ENCODE measurements around the gene IMMP2L. TPM values are rescaled to one million over a fixed set of nuclear protein-coding genes. Genes with fewer than 3 reads are reported as not detected.
"Not testable (repeated sequence)": the region's sequence is repeated elsewhere in the genome, so short reads cannot be mapped to it uniquely, and the experiment has no call there.

Gene IMMP2L
- 13.9 TPM for polyA plus RNA-seq (2013, experiment 1 of 4)
- 9.9 TPM for polyA plus RNA-seq (2013, experiment 2 of 4)
- 9.6 TPM for polyA plus RNA-seq (2013, experiment 3 of 4)
- polyA plus RNA-seq (2013, experiment 4 of 4): 15.4 TPM

GRCh38 chr7:111561904-111562732 lies at the start of gene IMMP2L:
Gene IMMP2L, minus strand, starts transcription at chr7:111562492.
- Histone ChIP-seq H3K27ac (ENCODE audit: insufficient read depth, low read depth, low read length, poor library complexity, severe bottlenecking) (peak within 1 kb of the TSS; percentile 58), H3K36me3 (ENCODE audit: control insufficient read depth, insufficient read depth, low read length) (no peaks in the 10 kb centered on the region), H3K9me3 (ENCODE audit: control insufficient read depth, low read length) (no peaks in the 10 kb centered on the region), H3K4me3 (ENCODE audit: insufficient read depth, low read depth, low read length) (peak within 1 kb of the TSS; percentile 72), H3K4me1 (ENCODE audit: control insufficient read depth, insufficient read depth, low read length) (peaks cover 14% of the 10 kb centered on the region), H3K27me3 (ENCODE audit: control insufficient read depth, insufficient read depth, low read length, poor library complexity, severe bottlenecking) (no peaks in the 10 kb centered on the region)
- 1 to 2% methylated on average over 83 to 84 of the region's 84 CpGs for WGBS, 2 experiments

GRCh38 chr7:111609483-111610254 lies 47.4 kb upstream of the IMMP2L start:
- not testable (repeated sequence) for H3K4me3 ChIP-seq (ENCODE audit: insufficient read depth, low read depth, low read length); H3K36me3 ChIP-seq (ENCODE audit: control insufficient read depth, insufficient read depth, low read length); H3K27me3 ChIP-seq (ENCODE audit: control insufficient read depth, insufficient read depth, low read length, poor library complexity, severe bottlenecking); H3K9me3 ChIP-seq (ENCODE audit: control insufficient read depth, low read length); H3K27ac ChIP-seq (ENCODE audit: insufficient read depth, low read depth, low read length, poor library complexity, severe bottlenecking); H3K4me1 ChIP-seq (ENCODE audit: control insufficient read depth, insufficient read depth, low read length)
- 94 to 95% methylated on average over 48 to 52 of the region's 58 CpGs for WGBS, 2 experiments

DNA sequence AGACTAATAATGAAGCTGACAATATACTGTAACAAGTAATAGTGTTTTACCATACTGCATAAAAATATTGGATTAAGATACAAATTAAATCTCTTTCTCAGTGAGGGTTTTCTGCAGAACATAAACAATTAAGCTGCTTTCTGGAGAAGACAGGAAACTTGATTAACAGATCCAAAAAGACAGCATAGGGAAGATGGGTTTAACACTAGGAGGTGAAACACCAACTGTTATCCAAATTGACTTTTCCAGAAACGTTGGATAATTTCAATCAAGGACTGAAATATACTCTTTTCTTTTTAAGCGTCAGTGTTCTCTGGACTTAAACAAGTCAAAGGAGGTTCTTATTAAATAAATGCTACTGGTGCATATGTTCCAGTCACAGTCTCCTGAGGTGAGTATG lies 45.3 kb upstream of the IMMP2L start:
- WGBS, 2 experiments: 79 to 92% methylated on average over 2 of the region's 2 CpGs
- no peak overlapping the region for H3K27ac ChIP-seq (ENCODE audit: insufficient read depth, low read depth, low read length, poor library complexity, severe bottlenecking)

GRCh38 chr7:111605246-111605645 lies 43.0 kb upstream of the IMMP2L start:
- H3K27ac ChIP-seq (ENCODE audit: insufficient read depth, low read depth, low read length, poor library complexity, severe bottlenecking): no peak overlapping the region
- 100% methylated on average over 1 of the region's 1 CpG for WGBS, 2 experiments

More for the DNA sequence above, 45.3 kb upstream of the IMMP2L start:
- H3K9me3 ChIP-seq (ENCODE audit: control insufficient read depth, low read length): no peaks in the 10 kb centered on the region
- no peaks in the 10 kb centered on the region for H3K27me3 ChIP-seq (ENCODE audit: control insufficient read depth, insufficient read depth, low read length, poor library complexity, severe bottlenecking)
- H3K36me3 ChIP-seq (ENCODE audit: control insufficient read depth, insufficient read depth, low read length): no peaks in the 10 kb centered on the region
- H3K4me1 ChIP-seq (ENCODE audit: control insufficient read depth, insufficient read depth, low read length): no peaks in the 10 kb centered on the region
- H3K4me3 ChIP-seq (ENCODE audit: insufficient read depth, low read depth, low read length): no peak overlapping the region

GRCh38 chr7:111600091-111600490 lies 37.8 kb upstream of the IMMP2L start:
- Histone ChIP-seq H3K36me3 (ENCODE audit: control insufficient read depth, insufficient read depth, low read length) (no peaks in the 10 kb centered on the region), H3K27ac (ENCODE audit: insufficient read depth, low read depth, low read length, poor library complexity, severe bottlenecking) (no peak overlapping the region), H3K4me1 (ENCODE audit: control insufficient read depth, insufficient read depth, low read length) (no peaks in the 10 kb centered on the region), H3K4me3 (ENCODE audit: insufficient read depth, low read depth, low read length) (no peak overlapping the region), H3K27me3 (ENCODE audit: control insufficient read depth, insufficient read depth, low read length, poor library complexity, severe bottlenecking) (no peaks in the 10 kb centered on the region), H3K9me3 (ENCODE audit: control insufficient read depth, low read length) (no peaks in the 10 kb centered on the region)
- 90 to 100% methylated on average over 1 of the region's 1 CpG for WGBS, 2 experiments

More at GRCh38 chr7:111605246-111605645, 43.0 kb upstream of the IMMP2L start:
- no peaks in the 10 kb centered on the region for H3K36me3 ChIP-seq (ENCODE audit: control insufficient read depth, insufficient read depth, low read length)
- no peaks in the 10 kb centered on the region for H3K4me1 ChIP-seq (ENCODE audit: control insufficient read depth, insufficient read depth, low read length)
- H3K9me3 ChIP-seq (ENCODE audit: control insufficient read depth, low read length): no peaks in the 10 kb centered on the region
- no peaks in the 10 kb centered on the region for H3K27me3 ChIP-seq (ENCODE audit: control insufficient read depth, insufficient read depth, low read length, poor library complexity, severe bottlenecking)
- no peak overlapping the region for H3K4me3 ChIP-seq (ENCODE audit: insufficient read depth, low read depth, low read length)

DNA sequence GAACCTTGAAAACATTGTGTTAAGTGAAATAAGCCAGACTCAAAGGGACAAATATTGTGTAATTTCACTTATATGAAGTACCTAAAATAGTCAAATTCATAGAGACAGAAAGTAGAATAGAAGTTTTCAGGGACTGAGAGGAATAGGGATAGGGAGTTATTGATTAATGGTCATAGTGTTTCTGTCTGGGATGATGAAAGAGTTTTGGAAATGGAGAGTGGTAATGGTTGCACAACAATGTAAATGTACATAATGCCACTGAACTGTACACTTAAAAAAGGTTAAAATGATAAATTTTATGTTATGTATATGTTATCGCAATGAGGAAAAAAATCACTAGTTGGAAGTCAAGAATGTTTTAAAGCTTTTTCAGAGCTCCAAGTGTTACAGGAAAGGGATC lies 33.5 kb upstream of the IMMP2L start:
- WGBS, 2 experiments: 85 to 88% methylated on average over 1 of the region's 1 CpG
- Histone ChIP-seq H3K27ac (ENCODE audit: insufficient read depth, low read depth, low read length, poor library complexity, severe bottlenecking) (no peak overlapping the region), H3K9me3 (ENCODE audit: control insufficient read depth, low read length) (no peaks in the 10 kb centered on the region), H3K36me3 (ENCODE audit: control insufficient read depth, insufficient read depth, low read length) (no peaks in the 10 kb centered on the region), H3K27me3 (ENCODE audit: control insufficient read depth, insufficient read depth, low read length, poor library complexity, severe bottlenecking) (no peaks in the 10 kb centered on the region), H3K4me3 (ENCODE audit: insufficient read depth, low read depth, low read length) (no peak overlapping the region), H3K4me1 (ENCODE audit: control insufficient read depth, insufficient read depth, low read length) (no peaks in the 10 kb centered on the region)

DNA sequence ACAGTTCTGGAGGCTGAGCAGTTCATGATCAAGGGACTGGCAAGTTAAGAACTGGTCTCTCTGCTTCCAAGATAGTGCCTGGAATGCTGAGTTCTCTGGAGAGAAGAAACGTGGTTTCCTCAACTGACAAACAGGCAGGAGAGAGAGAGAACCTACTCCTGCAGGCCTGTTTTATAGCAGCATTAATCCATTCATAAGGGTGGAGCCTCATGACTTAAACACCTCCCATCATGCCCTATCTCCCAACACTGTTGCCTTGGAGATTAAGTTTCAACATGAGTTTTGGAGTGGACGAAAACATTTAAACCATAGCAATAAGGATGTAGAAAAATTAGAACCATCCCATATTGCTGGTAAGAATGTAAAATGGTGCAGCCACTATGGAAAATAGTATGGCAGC lies 32.3 kb upstream of the IMMP2L start:
- Histone ChIP-seq H3K4me3 (ENCODE audit: insufficient read depth, low read depth, low read length) (no peak overlapping the region), H3K9me3 (ENCODE audit: control insufficient read depth, low read length) (no peaks in the 10 kb centered on the region), H3K27me3 (ENCODE audit: control insufficient read depth, insufficient read depth, low read length, poor library complexity, severe bottlenecking) (no peaks in the 10 kb centered on the region), H3K27ac (ENCODE audit: insufficient read depth, low read depth, low read length, poor library complexity, severe bottlenecking) (no peak overlapping the region), H3K4me1 (ENCODE audit: control insufficient read depth, insufficient read depth, low read length) (no peaks in the 10 kb centered on the region), H3K36me3 (ENCODE audit: control insufficient read depth, insufficient read depth, low read length) (no peaks in the 10 kb centered on the region)
- WGBS, 2 experiments: 73 to 80% methylated on average over 1 to 2 of the region's 2 CpGs

DNA sequence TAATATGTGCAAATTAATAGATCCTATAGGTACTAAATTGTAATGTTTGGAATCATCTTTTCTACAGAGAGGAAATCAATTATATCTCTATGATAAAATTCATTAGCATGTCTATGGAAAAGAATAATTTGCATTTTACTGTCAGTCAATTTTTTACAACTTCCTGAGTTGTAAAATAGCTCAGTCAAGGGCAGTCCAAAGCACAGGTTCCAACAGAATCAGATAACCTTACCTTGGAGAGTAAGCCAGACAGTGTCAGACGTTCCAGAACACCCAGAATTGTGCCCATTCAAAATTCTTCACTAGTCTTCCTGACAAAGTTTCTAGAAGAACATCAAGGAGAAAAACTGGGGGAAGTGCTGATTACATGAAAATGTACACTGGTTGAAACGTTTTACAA lies 31.1 kb upstream of the IMMP2L start:
- H3K27me3 ChIP-seq (ENCODE audit: control insufficient read depth, insufficient read depth, low read length, poor library complexity, severe bottlenecking): no peaks in the 10 kb centered on the region
- 76 to 100% methylated on average over 1 of the region's 2 CpGs for WGBS, 2 experiments

GRCh38 chr7:111588065-111588433 lies 25.8 kb upstream of the IMMP2L start:
- H3K36me3 ChIP-seq (ENCODE audit: control insufficient read depth, insufficient read depth, low read length): no peaks in the 10 kb centered on the region
- 89 to 97% methylated on average over 3 of the region's 3 CpGs for WGBS, 2 experiments
- no peaks in the 10 kb centered on the region for H3K27me3 ChIP-seq (ENCODE audit: control insufficient read depth, insufficient read depth, low read length, poor library complexity, severe bottlenecking)
- no peaks in the 10 kb centered on the region for H3K9me3 ChIP-seq (ENCODE audit: control insufficient read depth, low read length)
- H3K4me3 ChIP-seq (ENCODE audit: insufficient read depth, low read depth, low read length): no peak overlapping the region
- H3K27ac ChIP-seq (ENCODE audit: insufficient read depth, low read depth, low read length, poor library complexity, severe bottlenecking): no peak overlapping the region
- no peaks in the 10 kb centered on the region for H3K4me1 ChIP-seq (ENCODE audit: control insufficient read depth, insufficient read depth, low read length)

More for the DNA sequence above, 31.1 kb upstream of the IMMP2L start:
- H3K4me3 ChIP-seq (ENCODE audit: insufficient read depth, low read depth, low read length): no peak overlapping the region
- H3K9me3 ChIP-seq (ENCODE audit: control insufficient read depth, low read length): no peaks in the 10 kb centered on the region
- no peaks in the 10 kb centered on the region for H3K4me1 ChIP-seq (ENCODE audit: control insufficient read depth, insufficient read depth, low read length)
- H3K36me3 ChIP-seq (ENCODE audit: control insufficient read depth, insufficient read depth, low read length): no peaks in the 10 kb centered on the region
- no peak overlapping the region for H3K27ac ChIP-seq (ENCODE audit: insufficient read depth, low read depth, low read length, poor library complexity, severe bottlenecking)

- Histone ChIP-seq H3K4me1 (ENCODE audit: control insufficient read depth, insufficient read depth, low read length) (no peaks in the 10 kb centered on the region), H3K4me3 (ENCODE audit: insufficient read depth, low read depth, low read length) (no peak overlapping the region), H3K9me3 (ENCODE audit: control insufficient read depth, low read length) (no peaks in the 10 kb centered on the region), H3K36me3 (ENCODE audit: control insufficient read depth, insufficient read depth, low read length) (no peaks in the 10 kb centered on the region), H3K27me3 (ENCODE audit: control insufficient read depth, insufficient read depth, low read length, poor library complexity, severe bottlenecking) (no peaks in the 10 kb centered on the region), H3K27ac (ENCODE audit: insufficient read depth, low read depth, low read length, poor library complexity, severe bottlenecking) (no peak overlapping the region)
- 88 to 93% methylated on average over 5 to 10 of the region's 10 CpGs for WGBS, 2 experiments
Observed at GRCh38 chr7:111587410-111588064, 25.2 kb upstream of the IMMP2L start.
